SKM-1 treated with dmso at 0.1 percent for 144 hours (cell line): ENCODE measurements around the gene PDE10A.

Source experiments
- DNase-seq: peaks from one replicate; lab custom pipeline; 2025; ENCODE audit not compliant: unreplicated experiment; lab: John Stamatoyannopoulos, UW

PDE10A gene

GRCh38 chr6:165678904-165679303 is 15.9 kb upstream of the PDE10A start:
- DNase-seq = no peak

- no peak for DNase-seq
These were observed 15.4 kb upstream of the PDE10A start for GRCh38 chr6:165678429-165678828.

GRCh38 chr6:165677091-165677490 is 14.1 kb upstream of the PDE10A start:
- DNase-seq = no peak

- no peak for DNase-seq
These were observed 13.5 kb upstream of the PDE10A start for GRCh38 chr6:165676435-165677068.

- DNase-seq = no peak
These were observed 12.1 kb upstream of the PDE10A start for GRCh38 chr6:165675120-165675519.

- no peak for DNase-seq
These were observed 11.4 kb upstream of the PDE10A start for GRCh38 chr6:165674155-165675029.

- no peak for DNase-seq
These were observed 8.3 kb upstream of the PDE10A start for GRCh38 chr6:165671222-165671768.

- DNase-seq = no peak
These were observed 5.9 kb upstream of the PDE10A start for GRCh38 chr6:165668951-165669350.

- no peak for DNase-seq
These were observed 2.3 kb upstream of the PDE10A start for GRCh38 chr6:165665384-165665672.

GRCh38 chr6:165664559-165665383 is 1.7 kb upstream of the PDE10A start:
- DNase-seq = no peak

GRCh38 chr6:165663736-165664558 is 906 bp upstream of the PDE10A start:
- DNase-seq = no peak

GRCh38 chr6:165663377-165663735 is 315 bp upstream of the PDE10A start:
- no peak for DNase-seq

GRCh38 chr6:165662041-165662748 is 846 bp downstream of the PDE10A start:
- DNase-seq = no peak

GRCh38 chr6:165661664-165662025 is 1.4 kb downstream of the PDE10A start:
- no peak for DNase-seq

GRCh38 chr6:165660857-165661663 is 2.0 kb downstream of the PDE10A start:
- no peak for DNase-seq

GRCh38 chr6:165659945-165660856 is 2.8 kb downstream of the PDE10A start:
- no peak for DNase-seq

GRCh38 chr6:165658395-165659058 is 4.5 kb downstream of the PDE10A start:
- no peak for DNase-seq

- no peak for DNase-seq
These were observed 5.7 kb downstream of the PDE10A start for GRCh38 chr6:165657325-165657680.
